GM19467 (cell line): ENCODE measurements around the gene EPC2.
A peak's percentile ranks its signal among the peaks of the same experiment; 100 is the strongest.

ENCODE experiments used
- ATAC-seq: cut with Tn5 transposase; IDR thresholded peaks from one replicate; pipeline ENCODE4 v1.9.1; 2021; ENCODE audit warnings: mild to moderate bottlenecking, moderate library complexity; ENCODE audit not compliant: unreplicated experiment

EPC2 gene

GRCh38 chr2:148794558-148794957 is 150.0 kb downstream of the EPC2 start:
- no peak for ATAC-seq

- ATAC-seq = no peak
These were observed 152.4 kb downstream of the EPC2 start for GRCh38 chr2:148796735-148797512.

GRCh38 chr2:148802448-148803220 is 158.1 kb downstream of the EPC2 start:
- no peak for ATAC-seq

GRCh38 chr2:148810081-148810480 is 165.5 kb downstream of the EPC2 start:
- ATAC-seq = no peak

DNA sequence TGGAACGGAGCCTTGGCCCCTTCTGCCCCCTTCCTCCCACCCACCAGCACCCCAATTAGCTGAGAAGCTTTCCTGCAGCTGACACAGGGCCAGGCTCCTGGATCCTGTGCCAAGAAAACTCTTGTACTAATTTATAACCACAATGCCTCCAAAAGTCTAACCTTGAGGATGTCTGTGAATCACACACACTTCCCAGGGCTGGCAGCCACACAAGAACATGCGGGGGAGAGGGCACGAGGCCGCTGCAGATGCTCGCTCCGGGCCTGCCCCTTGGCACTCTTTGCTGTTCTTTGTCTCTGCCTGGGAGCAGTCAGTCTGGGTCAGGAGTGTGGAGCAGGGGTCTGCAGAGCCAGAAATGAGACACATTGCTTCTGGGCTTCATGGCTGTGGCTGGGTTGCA is 167.8 kb downstream of the EPC2 start:
- ATAC-seq = no peak

DNA sequence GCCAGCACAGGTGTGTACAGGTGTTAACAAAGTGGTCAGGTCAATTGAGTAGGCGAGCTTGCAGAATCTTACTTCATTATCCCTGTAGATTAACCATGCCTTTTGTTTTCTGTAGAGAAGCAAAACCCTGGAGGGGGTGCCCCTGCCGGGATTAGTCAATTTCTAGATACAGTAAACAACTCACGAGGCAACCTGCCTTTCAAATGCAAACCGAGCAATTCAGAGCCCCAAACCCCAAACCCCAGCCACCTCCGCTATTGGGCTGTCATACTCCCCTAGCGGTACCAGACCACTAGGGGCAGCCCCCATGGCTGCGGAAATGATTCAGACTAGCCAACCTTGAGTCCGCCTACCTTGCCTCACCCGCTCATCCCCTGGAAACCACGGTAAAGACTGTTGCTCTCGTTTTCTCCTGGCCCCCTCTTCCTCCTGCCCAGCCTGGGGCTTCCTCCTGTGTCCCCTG is 169.1 kb downstream of the EPC2 start:
- ATAC-seq = peak; percentile 99

DNA sequence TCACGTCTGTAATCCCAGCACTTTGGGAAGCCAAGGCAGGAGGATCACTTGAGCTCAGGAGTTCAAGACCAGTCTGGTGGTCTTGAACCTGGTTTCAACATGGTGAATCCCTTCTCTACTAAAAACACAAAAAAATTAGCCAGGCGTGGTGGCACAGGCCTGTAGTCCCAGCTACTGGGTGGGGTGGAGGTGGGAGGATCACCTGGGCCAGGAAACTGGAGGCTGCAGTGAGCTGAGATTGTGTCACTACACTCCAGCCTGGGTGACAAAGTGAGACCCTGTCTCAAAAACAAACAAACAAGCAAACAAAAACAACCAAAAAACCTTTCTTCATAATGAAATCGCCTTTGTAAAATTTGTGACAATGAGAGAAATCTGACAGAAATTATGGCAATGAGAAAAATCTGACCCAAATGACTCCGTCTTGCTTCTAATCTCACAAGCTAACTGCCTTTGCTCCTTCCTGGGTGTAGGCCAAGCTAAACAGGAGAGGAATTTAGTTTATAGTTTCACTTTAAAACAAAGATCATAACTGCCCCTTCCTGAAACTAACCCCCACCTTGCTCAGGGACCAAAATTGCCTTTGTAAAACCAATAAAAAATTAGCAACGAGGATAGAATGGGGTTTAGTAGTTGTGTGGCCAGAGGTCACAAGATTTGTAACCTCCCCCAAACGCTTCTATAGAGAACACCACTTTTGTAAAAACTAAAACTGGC is 169.8 kb downstream of the EPC2 start:
- ATAC-seq = no peak

GRCh38 chr2:148814860-148815419 is 170.4 kb downstream of the EPC2 start:
- no peak for ATAC-seq

DNA sequence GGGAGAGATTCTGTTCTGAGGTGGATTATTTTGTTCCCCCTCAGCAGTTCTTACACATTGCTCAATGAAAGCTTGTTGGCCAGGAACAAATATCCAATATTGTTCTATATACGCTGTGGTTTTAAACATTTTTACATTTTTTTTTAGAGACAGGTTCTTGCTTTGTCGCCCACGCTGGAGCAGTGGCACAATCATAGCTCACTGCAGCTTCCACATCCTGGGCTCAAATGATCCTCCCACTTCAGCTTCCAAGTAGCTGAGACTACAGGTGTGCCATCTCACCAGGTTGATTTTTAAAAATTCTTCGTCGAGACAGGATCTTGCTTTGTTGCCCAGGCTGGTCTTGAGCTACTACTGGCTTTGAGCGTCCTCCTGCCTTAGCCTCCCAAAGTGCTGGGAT is 171.6 kb downstream of the EPC2 start:
- no peak for ATAC-seq

- no peak for ATAC-seq
These were observed 172.7 kb downstream of the EPC2 start for GRCh38 chr2:148817210-148817708.

- no peak for ATAC-seq
These were observed 174.6 kb downstream of the EPC2 start for GRCh38 chr2:148819019-148819585.

DNA sequence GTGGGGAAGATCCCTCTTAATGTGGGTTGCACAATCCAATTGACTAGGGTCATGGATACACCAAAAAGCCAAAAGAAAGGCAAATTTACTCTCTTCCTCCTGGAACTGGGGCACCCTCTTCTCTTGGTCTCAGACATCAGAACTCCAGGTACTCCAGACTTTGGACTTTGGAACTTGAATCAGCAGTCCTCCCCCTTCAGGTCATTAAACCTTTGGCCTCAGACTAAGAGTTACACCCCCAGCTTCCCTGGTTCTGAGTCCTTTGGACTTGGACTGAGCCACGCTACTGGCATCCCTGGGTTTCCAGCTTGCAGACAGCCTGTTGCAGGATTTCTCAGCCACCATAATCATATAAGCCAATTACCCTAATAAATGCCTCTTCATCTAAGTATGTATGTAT is 179.6 kb downstream of the EPC2 start:
- no peak for ATAC-seq

- no peak for ATAC-seq
These were observed 182.2 kb downstream of the EPC2 start for GRCh38 chr2:148826791-148827190.

- ATAC-seq = no peak
These were observed 184.4 kb downstream of the EPC2 start for GRCh38 chr2:148828941-148829340.

- no peak for ATAC-seq
These were observed 185.1 kb downstream of the EPC2 start for GRCh38 chr2:148829618-148830017.

- no peak for ATAC-seq
These were observed 188.1 kb downstream of the EPC2 start for GRCh38 chr2:148832637-148833036.
